ENCODE measurements around the gene FRAT2. TPM values are rescaled to one million over a fixed set of nuclear protein-coding genes. Genes with fewer than 3 reads are reported as not detected.

FRAT2 gene
- total RNA-seq, 1 donor from 2014 or later: 38.7 TPM

DNA sequence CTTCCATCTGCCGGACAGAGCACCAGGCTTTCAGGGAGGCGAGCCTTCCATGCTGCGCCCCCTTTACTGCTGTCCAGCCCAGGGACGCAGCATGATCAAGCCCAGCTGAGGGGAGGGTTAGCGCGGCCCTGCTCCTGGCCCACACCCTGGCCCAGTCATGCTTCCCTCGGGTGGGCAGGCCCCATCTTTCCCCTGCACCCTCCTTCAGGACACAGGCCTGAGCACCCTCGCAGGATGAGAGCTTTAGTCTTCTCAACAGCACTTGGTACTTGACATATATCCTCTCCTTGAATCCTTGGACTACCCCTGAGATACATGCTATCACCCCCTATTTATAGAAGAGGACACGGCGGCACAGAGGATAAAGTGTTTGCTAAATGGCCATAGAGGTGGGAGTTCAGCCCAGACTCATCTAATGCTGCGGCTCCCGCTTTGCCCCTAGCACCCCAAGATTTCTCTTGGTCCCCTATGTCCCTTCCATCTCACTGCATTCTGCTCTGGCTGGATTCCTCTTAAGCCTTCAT, 32.7 kb upstream of the FRAT2 start:
- Mint-ChIP-seq H3K27me3 (no peaks in the 10 kb centered on the region), H3K36me3 (ENCODE audit: insufficient read depth) (peaks cover 18% of the 10 kb centered on the region), H3K4me3 (ENCODE audit: low read depth) (no peak overlapping the region), H3K9me3 (ENCODE audit: low read depth) (no peaks in the 10 kb centered on the region), H3K4me1 (ENCODE audit: low read depth) (no peaks in the 10 kb centered on the region), H3K27ac (no peak overlapping the region)
- DNase-seq (ENCODE audit: low spot score, unreplicated experiment): no peak
- TF ChIP-seq, protein P1, sequence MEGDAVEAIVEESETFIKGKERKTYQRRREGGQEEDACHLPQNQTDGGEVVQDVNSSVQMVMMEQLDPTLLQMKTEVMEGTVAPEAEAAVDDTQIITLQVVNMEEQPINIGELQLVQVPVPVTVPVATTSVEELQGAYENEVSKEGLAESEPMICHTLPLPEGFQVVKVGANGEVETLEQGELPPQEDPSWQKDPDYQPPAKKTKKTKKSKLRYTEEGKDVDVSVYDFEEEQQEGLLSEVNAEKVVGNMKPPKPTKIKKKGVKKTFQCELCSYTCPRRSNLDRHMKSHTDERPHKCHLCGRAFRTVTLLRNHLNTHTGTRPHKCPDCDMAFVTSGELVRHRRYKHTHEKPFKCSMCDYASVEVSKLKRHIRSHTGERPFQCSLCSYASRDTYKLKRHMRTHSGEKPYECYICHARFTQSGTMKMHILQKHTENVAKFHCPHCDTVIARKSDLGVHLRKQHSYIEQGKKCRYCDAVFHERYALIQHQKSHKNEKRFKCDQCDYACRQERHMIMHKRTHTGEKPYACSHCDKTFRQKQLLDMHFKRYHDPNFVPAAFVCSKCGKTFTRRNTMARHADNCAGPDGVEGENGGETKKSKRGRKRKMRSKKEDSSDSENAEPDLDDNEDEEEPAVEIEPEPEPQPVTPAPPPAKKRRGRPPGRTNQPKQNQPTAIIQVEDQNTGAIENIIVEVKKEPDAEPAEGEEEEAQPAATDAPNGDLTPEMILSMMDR (IDR thresholded peaks at IDR 0.05; ENCODE audit: unreplicated experiment): no peak

DNA sequence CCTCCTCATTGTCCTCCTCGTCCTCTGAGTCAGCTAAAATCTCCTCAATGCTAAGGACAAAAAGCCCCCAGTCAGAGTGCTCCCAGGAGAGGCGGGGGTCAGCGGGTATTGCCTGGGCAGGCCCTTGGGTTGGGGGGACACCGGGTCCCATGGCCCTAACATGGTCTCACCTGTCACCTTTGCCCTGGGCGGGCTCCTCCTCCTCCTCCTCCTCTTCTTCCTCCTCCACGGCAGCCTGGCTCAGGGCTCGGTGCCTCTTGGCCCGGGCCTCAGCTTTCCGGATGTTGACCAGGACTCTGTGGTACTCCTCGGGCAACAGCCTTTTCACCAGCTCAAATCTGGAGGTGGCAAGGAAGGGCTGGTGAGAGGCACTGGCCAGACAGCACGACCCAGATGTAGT, 32.0 kb upstream of the FRAT2 start:
- Mint-ChIP-seq H3K27ac (peak overlapping the region; percentile 41), H3K36me3 (ENCODE audit: insufficient read depth) (peaks cover 18% of the 10 kb centered on the region), H3K4me1 (ENCODE audit: low read depth) (no peaks in the 10 kb centered on the region), H3K27me3 (no peaks in the 10 kb centered on the region), H3K9me3 (ENCODE audit: low read depth) (no peaks in the 10 kb centered on the region), H3K4me3 (ENCODE audit: low read depth) (no peak overlapping the region)
- TF ChIP-seq, protein P1 (IDR thresholded peaks at IDR 0.05; ENCODE audit: unreplicated experiment): no peak
- no peak for DNase-seq (ENCODE audit: low spot score, unreplicated experiment)

DNA sequence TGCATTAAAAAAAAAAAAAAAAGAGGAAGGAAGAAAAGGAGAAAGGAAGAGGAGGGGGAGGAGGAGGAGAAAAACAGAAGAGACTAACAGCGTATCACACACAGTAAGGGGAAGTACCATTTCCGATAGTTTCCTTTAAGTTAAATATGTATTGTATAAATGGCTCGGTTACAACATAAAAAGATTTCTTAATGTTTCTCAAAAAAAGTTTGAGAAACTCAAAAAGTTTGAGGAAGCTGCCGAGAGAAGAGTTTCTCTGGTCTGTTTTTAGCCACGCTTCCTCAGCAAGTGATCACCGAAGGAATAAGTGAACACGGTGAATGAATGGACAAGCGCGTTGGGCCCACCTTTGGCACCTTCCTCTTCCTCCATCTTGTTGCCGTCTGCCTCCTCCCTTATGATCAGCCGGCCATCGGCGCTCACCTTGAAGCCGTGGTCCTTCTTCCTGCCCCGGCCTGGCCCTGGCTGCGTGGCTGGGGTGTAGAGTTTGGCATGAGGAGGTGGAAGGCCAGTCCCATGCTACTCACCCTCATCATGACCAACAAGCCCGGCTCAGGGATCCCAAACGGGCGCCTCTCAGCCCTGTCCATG, 31.3 kb upstream of the FRAT2 start:
- no peak overlapping the region for H3K27ac Mint-ChIP-seq
- DNase-seq (ENCODE audit: low spot score, unreplicated experiment): no peak
- H3K27me3 Mint-ChIP-seq: no peaks in the 10 kb centered on the region
- no peaks in the 10 kb centered on the region for H3K4me1 Mint-ChIP-seq (ENCODE audit: low read depth)
- H3K9me3 Mint-ChIP-seq (ENCODE audit: low read depth): no peaks in the 10 kb centered on the region
- TF ChIP-seq, protein P1 (IDR thresholded peaks at IDR 0.05; ENCODE audit: unreplicated experiment): no peak
- no peak overlapping the region for H3K4me3 Mint-ChIP-seq (ENCODE audit: low read depth)
- peaks cover 17% of the 10 kb centered on the region for H3K36me3 Mint-ChIP-seq (ENCODE audit: insufficient read depth)

DNA sequence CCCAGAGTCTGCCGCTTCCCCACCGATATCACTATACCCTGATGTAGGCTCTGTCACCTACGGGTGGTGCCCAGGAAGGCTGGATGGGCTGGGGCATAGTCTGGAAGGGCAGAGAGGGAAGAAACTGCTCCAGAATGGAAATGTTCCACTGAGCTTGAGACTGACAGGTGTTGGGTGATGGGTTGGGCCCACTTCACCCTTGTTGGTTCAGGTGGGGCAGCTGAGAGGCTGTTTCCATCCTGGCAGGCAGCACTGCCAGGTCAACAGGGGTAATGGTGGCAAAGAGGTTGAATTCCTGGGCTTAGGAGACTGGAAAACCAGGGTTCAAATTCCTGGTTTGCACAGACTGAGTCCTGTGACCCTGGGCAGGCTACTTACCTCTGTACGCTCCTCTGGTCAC, 28.5 kb upstream of the FRAT2 start:
- H3K27ac Mint-ChIP-seq: no peak overlapping the region
- TF ChIP-seq, protein P1 (IDR thresholded peaks at IDR 0.05; ENCODE audit: unreplicated experiment): no peak
- no peak for DNase-seq (ENCODE audit: low spot score, unreplicated experiment)
- H3K36me3 Mint-ChIP-seq (ENCODE audit: insufficient read depth): peaks cover 13% of the 10 kb centered on the region
- H3K4me1 Mint-ChIP-seq (ENCODE audit: low read depth): no peaks in the 10 kb centered on the region
- no peak overlapping the region for H3K4me3 Mint-ChIP-seq (ENCODE audit: low read depth)
- no peaks in the 10 kb centered on the region for H3K9me3 Mint-ChIP-seq (ENCODE audit: low read depth)
- H3K27me3 Mint-ChIP-seq: no peaks in the 10 kb centered on the region

DNA sequence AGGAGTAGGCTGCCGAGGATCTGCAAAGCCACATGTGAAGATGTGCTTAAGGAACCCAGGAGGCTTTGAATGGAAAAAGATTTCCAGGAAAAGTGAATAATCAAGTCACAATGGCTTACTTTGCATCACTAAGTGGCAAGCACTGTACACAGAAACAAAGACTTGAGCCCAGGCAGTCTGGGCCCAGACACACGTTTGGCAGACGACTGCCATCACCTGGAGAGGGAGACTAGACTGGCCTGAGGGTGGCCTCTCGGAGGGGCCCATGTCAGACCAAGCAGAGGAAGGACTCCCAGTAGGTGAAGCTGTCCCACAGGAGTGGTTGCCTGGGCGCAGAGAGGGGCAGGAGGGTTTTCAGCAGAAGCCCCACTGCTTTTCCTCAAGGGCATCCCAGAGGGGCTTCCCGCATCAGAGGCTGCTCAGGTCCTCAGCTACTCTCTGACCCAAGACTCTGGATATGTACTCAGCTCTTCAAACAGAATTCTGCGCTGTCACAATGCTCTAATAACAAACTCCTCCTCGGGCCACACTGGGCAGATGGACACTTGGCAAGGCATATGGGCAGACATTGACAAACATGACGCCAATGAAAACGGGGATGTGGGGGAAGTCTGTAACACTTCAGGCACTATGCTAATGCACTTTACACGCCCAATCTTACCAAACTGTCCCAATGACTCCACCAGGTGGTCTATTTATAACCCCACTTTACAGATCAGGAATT, 27.9 kb upstream of the FRAT2 start:
- no peak for DNase-seq (ENCODE audit: low spot score, unreplicated experiment)
- Mint-ChIP-seq H3K4me1 (ENCODE audit: low read depth) (no peaks in the 10 kb centered on the region), H3K36me3 (ENCODE audit: insufficient read depth) (peaks cover 13% of the 10 kb centered on the region), H3K27me3 (no peaks in the 10 kb centered on the region), H3K27ac (no peak overlapping the region), H3K9me3 (ENCODE audit: low read depth) (no peaks in the 10 kb centered on the region), H3K4me3 (ENCODE audit: low read depth) (no peak overlapping the region)
- TF ChIP-seq, protein P1 (IDR thresholded peaks at IDR 0.05; ENCODE audit: unreplicated experiment): no peak
